MM.1S (cell line): ENCODE results near the gene COQ10B.

Source experiments
- DNase-seq: peaks from one replicate; pipeline ENCODE4 v3.0.0-alpha.2; 2015
- H2AFZ ChIP-seq: fragments of 300-600 bp; sonication (generic); 2 replicates; pipeline ENCODE4 v1.6.0; 2016; ENCODE audit warnings: antibody characterized with exemption, low read length
- H3F3A ChIP-seq: fragments of 300-600 bp; sonication (generic); 2 replicates; pipeline ENCODE4 v1.6.1; 2016; ENCODE audit warnings: mild to moderate bottlenecking, antibody characterized with exemption, low read length, moderate library complexity, mixed read lengths; ENCODE audit not compliant: insufficient read depth
- H3K27ac ChIP-seq: fragments of 300-600 bp; sonication (generic); 2 replicates; pipeline ENCODE4 v1.5.1; 2016; ENCODE audit warnings: mild to moderate bottlenecking, low read length
- H3K27me3 ChIP-seq: fragments of 300-600 bp; sonication (generic); replicated peaks from 2 replicates; pipeline ENCODE4 v1.6.0; 2016; ENCODE audit warnings: low read length; ENCODE audit not compliant: insufficient read depth
- H3K36me3 ChIP-seq: fragments of 300-600 bp; sonication (generic); replicated peaks from 2 replicates; pipeline ENCODE4 v1.6.1; 2016; ENCODE audit warnings: mild to moderate bottlenecking, low read length, mixed read lengths; ENCODE audit not compliant: insufficient read depth
- H3K4me1 ChIP-seq: fragments of 300-600 bp; sonication (generic); 2 replicates; pipeline ENCODE4 v1.6.1; 2016; ENCODE audit warnings: low read length, mixed read lengths
- H3K4me2 ChIP-seq: fragments of 300-600 bp; sonication (generic); 2 replicates; pipeline ENCODE4 v1.6.0; 2016; ENCODE audit warnings: low read depth, low read length
- H3K4me3 ChIP-seq: fragments of 300-600 bp; sonication (generic); 2 replicates; pipeline ENCODE4 v1.5.1; 2016; ENCODE audit warnings: low read length, mixed read lengths
- H3K79me2 ChIP-seq: fragments of 300-600 bp; sonication (generic); 2 replicates; pipeline ENCODE4 v1.6.1; 2016; ENCODE audit warnings: mixed run types, low read length, mixed read lengths
- H3K9ac ChIP-seq: fragments of 300-600 bp; sonication (generic); 2 replicates; pipeline ENCODE4 v1.6.1; 2016; ENCODE audit warnings: low read length, mixed read lengths
- H3K9me2 ChIP-seq: fragments of 300-600 bp; sonication (generic); replicated peaks from 2 replicates; pipeline ENCODE4 v1.6.1; 2016; ENCODE audit warnings: mild to moderate bottlenecking, low read length, mixed read lengths; ENCODE audit not compliant: insufficient read depth
- H3K9me3 ChIP-seq: fragments of 300-600 bp; sonication (generic); replicated peaks from 2 replicates; pipeline ENCODE4 v1.6.1; 2016; ENCODE audit warnings: mild to moderate bottlenecking, low read length, mixed read lengths; ENCODE audit not compliant: insufficient read depth
- H4K20me1 ChIP-seq: fragments of 300-600 bp; sonication (generic); 2 replicates; pipeline ENCODE4 v1.6.1; 2016; ENCODE audit warnings: mild to moderate bottlenecking, low read length, moderate library complexity, mixed read lengths; ENCODE audit not compliant: insufficient read depth
- EZH2 ChIP-seq: fragments of 300-600 bp; sonication (generic); optimal IDR thresholded peaks from 2 replicates; pipeline ENCODE3; 2017; ENCODE audit warnings: low read depth, mild to moderate bottlenecking, antibody characterized with exemption, low read length, mixed read lengths
- EZH2phosphoT487 ChIP-seq: fragments of 300-600 bp; sonication (generic); IDR thresholded peaks from 2 replicates; pipeline ENCODE4 v1.6.1; 2018; ENCODE audit warnings: antibody characterized with exemption, low read length
- TF ChIP-seq, protein P1 (sequence below): fragments of 300-600 bp; sonication (generic); IDR thresholded peaks from 2 replicates; pipeline ENCODE4 v1.5.1; 2016; ENCODE audit warnings: antibody characterized with exemption, low read length, mixed read lengths

Gene COQ10B

GRCh38 chr2:197502685-197503084 lies 49.3 kb downstream of the COQ10B start:
- H3K79me2 ChIP-seq: peaks cover 64% of the 10 kb centered on the region
- no peak overlapping the region; the same call in 1 of the 2 replicates for H3K9ac ChIP-seq
- H3K4me2 ChIP-seq: peak overlapping the region; percentile 44; the same call in 1 of the 2 replicates
- peaks cover 25% of the 10 kb centered on the region for H3F3A ChIP-seq
- no peak overlapping the region for H3K27ac ChIP-seq
- TF ChIP-seq EZH2phosphoT487: no peak
- TF ChIP-seq EZH2: no peak
- TF ChIP-seq, protein P1, sequence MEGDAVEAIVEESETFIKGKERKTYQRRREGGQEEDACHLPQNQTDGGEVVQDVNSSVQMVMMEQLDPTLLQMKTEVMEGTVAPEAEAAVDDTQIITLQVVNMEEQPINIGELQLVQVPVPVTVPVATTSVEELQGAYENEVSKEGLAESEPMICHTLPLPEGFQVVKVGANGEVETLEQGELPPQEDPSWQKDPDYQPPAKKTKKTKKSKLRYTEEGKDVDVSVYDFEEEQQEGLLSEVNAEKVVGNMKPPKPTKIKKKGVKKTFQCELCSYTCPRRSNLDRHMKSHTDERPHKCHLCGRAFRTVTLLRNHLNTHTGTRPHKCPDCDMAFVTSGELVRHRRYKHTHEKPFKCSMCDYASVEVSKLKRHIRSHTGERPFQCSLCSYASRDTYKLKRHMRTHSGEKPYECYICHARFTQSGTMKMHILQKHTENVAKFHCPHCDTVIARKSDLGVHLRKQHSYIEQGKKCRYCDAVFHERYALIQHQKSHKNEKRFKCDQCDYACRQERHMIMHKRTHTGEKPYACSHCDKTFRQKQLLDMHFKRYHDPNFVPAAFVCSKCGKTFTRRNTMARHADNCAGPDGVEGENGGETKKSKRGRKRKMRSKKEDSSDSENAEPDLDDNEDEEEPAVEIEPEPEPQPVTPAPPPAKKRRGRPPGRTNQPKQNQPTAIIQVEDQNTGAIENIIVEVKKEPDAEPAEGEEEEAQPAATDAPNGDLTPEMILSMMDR: no peak
- peaks cover 23% of the 10 kb centered on the region for H3K36me3 ChIP-seq
- DNase-seq: no peak
- no peak overlapping the region for H3K4me3 ChIP-seq
- H2AFZ ChIP-seq: no peak overlapping the region
- peaks cover 10% of the 10 kb centered on the region for H3K4me1 ChIP-seq
- H3K9me2 ChIP-seq: no peaks in the 10 kb centered on the region
- H3K9me3 ChIP-seq: no peaks in the 10 kb centered on the region
- peaks cover 9% of the 10 kb centered on the region; the same call in 1 of the 2 replicates for H4K20me1 ChIP-seq
- H3K27me3 ChIP-seq: no peaks in the 10 kb centered on the region

DNA sequence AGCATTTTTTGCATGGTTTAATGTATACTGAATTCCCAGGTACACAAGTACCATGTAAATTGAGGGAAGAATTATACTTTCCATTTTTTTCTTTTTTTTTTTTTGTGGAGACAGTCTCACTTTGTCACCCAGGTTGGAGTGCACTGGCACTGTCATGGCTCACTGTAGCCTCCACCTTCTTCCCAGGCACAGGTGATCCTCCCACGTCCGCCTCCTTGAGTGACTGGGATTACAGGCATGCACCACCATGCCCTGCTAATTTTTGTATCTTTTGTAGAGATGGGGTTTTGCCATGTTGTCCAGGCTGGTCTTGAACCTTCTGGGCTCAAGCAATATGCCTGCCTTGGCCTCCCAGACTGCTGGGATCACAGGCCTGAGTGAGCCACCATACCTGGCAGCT lies 50.6 kb downstream of the COQ10B start:
- no peak for DNase-seq
- H3K9ac ChIP-seq: no peak overlapping the region
- no peaks in the 10 kb centered on the region for H3K9me3 ChIP-seq
- peaks cover 51% of the 10 kb centered on the region for H3K79me2 ChIP-seq
- H3K4me3 ChIP-seq: no peak overlapping the region
- H4K20me1 ChIP-seq: no peaks in the 10 kb centered on the region; the same call in 1 of the 2 replicates
- no peak overlapping the region for H3K27ac ChIP-seq
- TF ChIP-seq, protein P1: no peak
- TF ChIP-seq EZH2 (no peak), EZH2phosphoT487 (no peak)
- no peak overlapping the region for H3K4me2 ChIP-seq
- H3K27me3 ChIP-seq: no peaks in the 10 kb centered on the region
- peaks cover 21% of the 10 kb centered on the region for H3F3A ChIP-seq
- peaks cover 9% of the 10 kb centered on the region for H3K4me1 ChIP-seq
- no peaks in the 10 kb centered on the region for H3K9me2 ChIP-seq
- H3K36me3 ChIP-seq: peaks cover 17% of the 10 kb centered on the region
- no peak overlapping the region for H2AFZ ChIP-seq

DNA sequence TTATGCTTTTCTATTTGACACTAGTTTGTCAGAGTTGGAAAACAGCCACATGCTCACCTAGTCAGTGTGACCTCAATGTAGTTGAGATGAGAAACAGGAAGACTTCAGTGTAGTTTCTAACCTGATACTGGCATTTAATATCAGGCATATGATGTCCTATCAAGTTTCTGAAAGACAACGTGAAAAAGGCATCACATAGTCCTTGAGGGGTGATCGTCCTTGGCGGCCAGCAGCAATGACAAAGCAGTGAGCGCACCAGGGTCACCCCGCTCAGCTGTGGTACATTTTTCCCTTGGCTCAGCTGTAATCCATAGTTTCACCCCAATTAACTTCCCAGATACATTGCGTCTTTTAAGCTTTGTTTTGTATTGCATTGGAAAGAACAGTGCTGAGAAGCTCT lies 51.2 kb downstream of the COQ10B start:
- H3K9ac ChIP-seq: no peak overlapping the region

More for the DNA sequence above, 51.2 kb downstream of the COQ10B start:
- H3K4me3 ChIP-seq: no peak overlapping the region
- H3K9me3 ChIP-seq: no peaks in the 10 kb centered on the region
- H2AFZ ChIP-seq: no peak overlapping the region
- no peaks in the 10 kb centered on the region for H3K9me2 ChIP-seq
- H3F3A ChIP-seq: peaks cover 21% of the 10 kb centered on the region
- H3K27ac ChIP-seq: no peak overlapping the region
- no peak overlapping the region for H3K4me2 ChIP-seq
- peaks cover 9% of the 10 kb centered on the region for H3K4me1 ChIP-seq
- no peak for TF ChIP-seq EZH2phosphoT487
- TF ChIP-seq, protein P1: no peak
- peaks cover 17% of the 10 kb centered on the region for H3K36me3 ChIP-seq
- no peak for DNase-seq
- H3K27me3 ChIP-seq: no peaks in the 10 kb centered on the region
- peaks cover 46% of the 10 kb centered on the region for H3K79me2 ChIP-seq
- H4K20me1 ChIP-seq: no peaks in the 10 kb centered on the region; the same call in 1 of the 2 replicates
